22Rv1 (cell line): ENCODE results near the gene PID1.

ENCODE experiments used
- H3K27ac ChIP-seq: fragments of 450-650 bp; 2 replicates; pipeline ENCODE4 v1.5.1; 2017
- ZFX ChIP-seq: fragments of 450-650 bp; IDR thresholded peaks from 2 replicates; pipeline ENCODE4 v1.6.1; 2017; ENCODE audit warnings: antibody characterized with exemption, borderline replicate concordance
- TF ChIP-seq, protein P1 (sequence below): fragments of 450-650 bp; IDR thresholded peaks from 2 replicates; pipeline ENCODE4 v1.5.1; 2017; ENCODE audit warnings: mild to moderate bottlenecking

The PID1 gene

DNA sequence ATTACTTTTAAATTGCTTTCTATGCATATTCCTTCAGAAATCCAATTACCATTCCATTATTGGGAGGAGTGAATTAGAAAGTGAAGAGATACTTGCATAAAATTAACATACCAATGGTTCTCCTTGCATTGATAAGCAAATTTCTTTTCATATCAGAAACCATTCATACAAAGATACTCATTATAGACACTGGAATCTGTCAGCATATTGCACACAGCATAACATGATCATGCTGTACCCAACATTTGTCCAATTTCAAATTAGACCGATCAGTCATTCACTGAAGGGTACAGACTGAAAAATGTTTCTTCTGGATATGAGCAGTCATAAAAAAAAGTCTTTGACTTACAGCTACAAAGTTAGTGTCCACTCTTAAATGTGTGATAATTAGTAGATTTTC, 175.6 kb downstream of the PID1 start:
- H3K27ac ChIP-seq: no peak overlapping the region
- TF ChIP-seq ZFX: no peak
- TF ChIP-seq, protein P1, sequence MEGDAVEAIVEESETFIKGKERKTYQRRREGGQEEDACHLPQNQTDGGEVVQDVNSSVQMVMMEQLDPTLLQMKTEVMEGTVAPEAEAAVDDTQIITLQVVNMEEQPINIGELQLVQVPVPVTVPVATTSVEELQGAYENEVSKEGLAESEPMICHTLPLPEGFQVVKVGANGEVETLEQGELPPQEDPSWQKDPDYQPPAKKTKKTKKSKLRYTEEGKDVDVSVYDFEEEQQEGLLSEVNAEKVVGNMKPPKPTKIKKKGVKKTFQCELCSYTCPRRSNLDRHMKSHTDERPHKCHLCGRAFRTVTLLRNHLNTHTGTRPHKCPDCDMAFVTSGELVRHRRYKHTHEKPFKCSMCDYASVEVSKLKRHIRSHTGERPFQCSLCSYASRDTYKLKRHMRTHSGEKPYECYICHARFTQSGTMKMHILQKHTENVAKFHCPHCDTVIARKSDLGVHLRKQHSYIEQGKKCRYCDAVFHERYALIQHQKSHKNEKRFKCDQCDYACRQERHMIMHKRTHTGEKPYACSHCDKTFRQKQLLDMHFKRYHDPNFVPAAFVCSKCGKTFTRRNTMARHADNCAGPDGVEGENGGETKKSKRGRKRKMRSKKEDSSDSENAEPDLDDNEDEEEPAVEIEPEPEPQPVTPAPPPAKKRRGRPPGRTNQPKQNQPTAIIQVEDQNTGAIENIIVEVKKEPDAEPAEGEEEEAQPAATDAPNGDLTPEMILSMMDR: no peak

DNA sequence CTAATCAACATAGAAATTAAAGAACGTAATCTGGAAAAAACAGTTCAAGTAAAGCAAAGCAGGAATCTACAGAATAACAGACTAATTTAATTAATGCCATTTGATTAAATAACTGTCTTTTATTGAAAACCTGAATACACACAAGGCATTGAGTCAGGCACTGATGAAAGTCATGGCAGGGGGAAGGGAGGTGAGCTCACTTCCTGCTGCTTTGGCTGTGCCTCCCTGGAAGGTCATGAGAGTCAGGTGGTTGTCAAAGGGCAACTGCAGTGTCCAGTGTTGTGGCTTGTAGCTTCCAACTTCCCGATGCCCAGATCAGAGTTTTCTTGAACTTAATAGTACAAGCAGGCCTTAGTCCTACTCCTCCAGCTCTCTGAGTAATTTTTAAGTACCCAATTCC, 180.9 kb downstream of the PID1 start:
- no peak for TF ChIP-seq ZFX
- TF ChIP-seq, protein P1: no peak
- H3K27ac ChIP-seq: no peak overlapping the region

GRCh38 chr2:229089776-229090175, 181.3 kb downstream of the PID1 start:
- TF ChIP-seq, protein P1: no peak
- TF ChIP-seq ZFX: no peak
- no peak overlapping the region for H3K27ac ChIP-seq

- TF ChIP-seq, protein P1: no peak
- no peak for TF ChIP-seq ZFX
- H3K27ac ChIP-seq: no peak overlapping the region
These were observed 182.0 kb downstream of the PID1 start for GRCh38 chr2:229088966-229089700.

DNA sequence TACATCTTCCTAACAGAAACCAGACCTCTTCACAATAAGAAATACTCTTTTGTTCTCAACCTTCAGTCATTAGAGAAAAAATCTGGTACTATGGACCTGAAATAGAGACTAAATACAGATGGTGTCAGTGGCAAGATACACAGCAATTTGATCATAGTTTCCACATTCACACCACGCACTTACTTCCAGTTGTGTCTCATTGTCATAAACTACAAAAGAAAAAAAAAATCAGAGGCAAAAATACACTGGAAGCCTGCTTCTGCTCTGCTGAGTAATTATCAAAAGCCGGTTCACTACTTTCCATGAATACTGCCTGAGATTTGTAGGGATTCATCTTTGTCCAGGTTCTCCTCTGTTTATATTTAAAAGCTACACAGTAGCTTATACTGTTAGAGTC, 182.6 kb downstream of the PID1 start:
- H3K27ac ChIP-seq: no peak overlapping the region
- TF ChIP-seq, protein P1: no peak
- TF ChIP-seq ZFX: no peak

- no peak overlapping the region for H3K27ac ChIP-seq
- TF ChIP-seq, protein P1: no peak
- TF ChIP-seq ZFX: no peak
These were observed 183.1 kb downstream of the PID1 start for GRCh38 chr2:229087843-229088516.

GRCh38 chr2:229087267-229087666, 183.8 kb downstream of the PID1 start:
- H3K27ac ChIP-seq: no peak overlapping the region
- TF ChIP-seq, protein P1: no peak
- TF ChIP-seq ZFX: no peak
